GM23338 (cell line): ENCODE data around the gene ROR1. TPM values are rescaled to one million over a fixed set of nuclear protein-coding genes. Genes with fewer than 3 reads are reported as not detected.

Experiments used
- ATAC-seq: fragments of 200-7000 bp; cut with Tn5 transposase; 3 replicates; pipeline ENCODE4 v1.9.1; 2020
- DNase-seq: peaks from one replicate; pipeline ENCODE4 v3.0.0-alpha.2; 2015; ENCODE audit warnings: low spot score
- H2AFZ ChIP-seq: fragments of 200-600 bp; sonication (generic); 2 replicates; pipeline ENCODE4 v1.8.0; 2016; ENCODE audit warnings: antibody characterized with exemption, mild to moderate bottlenecking, moderate library complexity
- H3F3A ChIP-seq: fragments of 200-600 bp; sonication (generic); replicated peaks from 2 replicates; pipeline ENCODE4 v1.8.0; 2017; ENCODE audit warnings: antibody characterized with exemption, mixed run types, low read depth
- H3K27ac ChIP-seq: fragments of 200-600 bp; sonication (generic); 2 replicates; pipeline ENCODE4 v1.6.1; 2016; ENCODE audit warnings: low read depth
- H3K27me3 ChIP-seq: fragments of 200-600 bp; sonication (generic); 2 replicates; pipeline ENCODE4 v1.8.0; 2016; ENCODE audit warnings: mild to moderate bottlenecking, mixed run types, moderate library complexity; ENCODE audit not compliant: insufficient read depth
- H3K36me3 ChIP-seq: fragments of 200-600 bp; sonication (generic); 2 replicates; pipeline ENCODE4 v1.8.0; 2016; ENCODE audit warnings: mild to moderate bottlenecking; ENCODE audit not compliant: insufficient read depth
- H3K4me1 ChIP-seq: fragments of 200-600 bp; sonication (generic); 2 replicates; pipeline ENCODE4 v1.8.0; 2016; ENCODE audit warnings: mild to moderate bottlenecking, moderate library complexity; ENCODE audit not compliant: insufficient read depth
- H3K4me2 ChIP-seq: fragments of 200-600 bp; sonication (generic); 2 replicates; pipeline ENCODE4 v1.7.1; 2017; ENCODE audit warnings: mixed run types
- H3K4me3 ChIP-seq: fragments of 200-600 bp; sonication (generic); 2 replicates; pipeline ENCODE4 v1.6.1; 2016; ENCODE audit warnings: mixed run types
- H3K79me2 ChIP-seq: fragments of 200-600 bp; sonication (generic); replicated peaks from 2 replicates; pipeline ENCODE4 v1.8.0; 2017; ENCODE audit warnings: mild to moderate bottlenecking; ENCODE audit not compliant: insufficient read depth
- H3K9me2 ChIP-seq: fragments of 200-600 bp; sonication (generic); 2 replicates; pipeline ENCODE4 v1.8.0; 2017; ENCODE audit not compliant: insufficient read depth
- H4K20me1 ChIP-seq: fragments of 200-600 bp; sonication (generic); replicated peaks from 2 replicates; pipeline ENCODE4 v1.8.0; 2017; ENCODE audit warnings: mild to moderate bottlenecking; ENCODE audit not compliant: insufficient read depth
- H3K27ac Mint-ChIP-seq: 2 replicates; pipeline ENCODE4 v1.8.0; 2020; ENCODE audit warnings: inconsistent platforms, mild to moderate bottlenecking, moderate library complexity, mixed read lengths
- H3K27me3 Mint-ChIP-seq: 3 replicates; pipeline ENCODE4 v1.8.0; 2022; ENCODE audit warnings: low read depth, mild to moderate bottlenecking, moderate library complexity, mixed read lengths, inconsistent platforms; ENCODE audit not compliant: insufficient read depth, poor library complexity
- H3K36me3 Mint-ChIP-seq: 3 replicates; pipeline ENCODE4 v1.8.0; 2021; ENCODE audit warnings: low read depth, mild to moderate bottlenecking, inconsistent platforms, moderate library complexity, mixed read lengths
- H3K4me1 Mint-ChIP-seq: 3 replicates; pipeline ENCODE4 v1.8.0; 2020; ENCODE audit warnings: mild to moderate bottlenecking, inconsistent platforms, mixed read lengths
- H3K4me3 Mint-ChIP-seq: 3 replicates; pipeline ENCODE4 v1.8.0; 2021; ENCODE audit warnings: moderate library complexity, mild to moderate bottlenecking, inconsistent platforms, mixed read lengths
- H3K9me3 Mint-ChIP-seq: 3 replicates; pipeline ENCODE4 v1.8.0; 2020; ENCODE audit warnings: moderate library complexity, mild to moderate bottlenecking, inconsistent platforms, mixed read lengths
- CTCF ChIP-seq, 2 experiments: fragments of 200-600 bp in 1 of 2; sonication (generic) in 1 of 2; conservative IDR thresholded peaks; 2 replicates each; pipeline versions ENCODE4 v1.5.1 to v1.6.1; 2016 to 2017; ENCODE audit warnings: antibody characterized with exemption in 2 of 2, low read depth in 2 of 2, mild to moderate bottlenecking in 2 of 2, moderate library complexity in 1 of 2
- ETS1 ChIP-seq: IDR thresholded peaks from 2 replicates; pipeline ENCODE4 v1.6.1; 2016; ENCODE audit warnings: antibody characterized with exemption
- STAT1 ChIP-seq: IDR thresholded peaks from one replicate; pipeline ENCODE4 v1.6.1; 2016; ENCODE audit warnings: antibody characterized with exemption; ENCODE audit not compliant: unreplicated experiment
- ZNF462 ChIP-seq: fragments of 250-450 bp; sonication (Bioruptor Pico); IDR thresholded peaks from 2 replicates; pipeline ENCODE4 v1.5.0; 2020; ENCODE audit warnings: mild to moderate bottlenecking, moderate library complexity
- polyA plus RNA-seq: library from polyadenylated mRNA; unstranded; fragments of >200 nt; fragmentation: Nextera tagmentation; extraction: Ambion mirVana; gene quantifications from 2 replicates; pipeline ENCODE4 v1.2.1, GENCODE V29; 2016
- total RNA-seq: library from RNA; depleted of rRNA; stranded (reverse); fragments of >200 nt; shearing (Covaris generic); gene quantifications from 2 replicates; pipeline ENCODE4 v1.2.3, GENCODE V29; 2014

Gene ROR1
- total and polyA plus RNA-seq, 2 experiments from 2014 or later = 59.7 to 96.0 TPM

GRCh38 chr1:63974966-63975365 is 201.1 kb downstream of the ROR1 start (continued):
- TF ChIP-seq ZNF462 (CRISPR knock-in tag) (no peak), STAT1 (no peak)

GRCh38 chr1:63975481-63975880 is 201.7 kb downstream of the ROR1 start:
- peaks cover 14% of the 10 kb centered on the region; the same call in 1 of the 2 replicates for H3K4me1 ChIP-seq
- H2AFZ ChIP-seq = no peak overlapping the region
- TF ChIP-seq ETS1 = no peak
- TF ChIP-seq CTCF (conservative IDR thresholded peaks at IDR 0.05; ENCODE audit: low read depth in 2 of 2) = no peak
- no peaks in the 10 kb centered on the region for H3F3A ChIP-seq
- peaks cover 41% of the 10 kb centered on the region for H3K4me1 Mint-ChIP-seq
- H3K27ac Mint-ChIP-seq = no peak overlapping the region
- no peak overlapping the region for H3K4me3 ChIP-seq
- no peaks in the 10 kb centered on the region for H3K27me3 Mint-ChIP-seq
- no peaks in the 10 kb centered on the region for H3K36me3 Mint-ChIP-seq
- ATAC-seq = no peak
- no peaks in the 10 kb centered on the region for H3K36me3 ChIP-seq
- DNase-seq = no peak
- H3K27ac ChIP-seq = no peak overlapping the region
- peaks cover 76% of the 10 kb centered on the region for H3K79me2 ChIP-seq
- no peaks in the 10 kb centered on the region for H3K9me3 Mint-ChIP-seq
- no peak overlapping the region for H3K4me2 ChIP-seq
- no peaks in the 10 kb centered on the region for H3K27me3 ChIP-seq
- peaks cover 7% of the 10 kb centered on the region; the same call in 1 of the 2 replicates for H4K20me1 ChIP-seq
- no peak overlapping the region for H3K4me3 Mint-ChIP-seq
- H3K9me2 ChIP-seq = peaks cover 2% of the 10 kb centered on the region; the same call in 1 of the 2 replicates
